Dermis microvascular lymphatic vessel endothelial cell (primary cell): ENCODE results near the gene PABPN1L. TPM values are rescaled to one million over a fixed set of nuclear protein-coding genes. Genes with fewer than 3 reads are reported as not detected.
A peak's percentile ranks its signal among the peaks of the same experiment; 100 is the strongest.
"Not testable (repeated sequence)": the region's sequence is repeated elsewhere in the genome, so short reads cannot be mapped to it uniquely, and the experiment has no call there.

ENCODE experiments used
- DNase-seq, 2 donors: peaks; one replicate each; pipeline versions ENCODE4 v3.0.0 to v3.0.0-alpha.2; 2010; ENCODE audit warnings: low read depth in 2 of 2
- total RNA-seq: library from RNA; depleted of rRNA; stranded (reverse); fragments of >200 nt; gene quantifications from 2 replicates; pipeline ENCODE4 v1.2.1, GENCODE V29; 2014

PABPN1L gene
- total RNA-seq, 1 donor from 2014 or later: not detected

GRCh38 chr16:88831838-88832237, 34.6 kb downstream of the PABPN1L start:
- no peak for DNase-seq

GRCh38 chr16:88830783-88831182, 35.7 kb downstream of the PABPN1L start:
- no peak for DNase-seq

- DNase-seq: no peak
These were observed 36.2 kb downstream of the PABPN1L start for GRCh38 chr16:88830258-88830657.

- DNase-seq: no peak
These were observed 37.7 kb downstream of the PABPN1L start for GRCh38 chr16:88828711-88829110.

GRCh38 chr16:88827727-88828126, 38.7 kb downstream of the PABPN1L start:
- no peak for DNase-seq

GRCh38 chr16:88826070-88826840, 40.2 kb downstream of the PABPN1L start:
- DNase-seq: no peak

GRCh38 chr16:88825146-88825545, 41.3 kb downstream of the PABPN1L start:
- no peak for DNase-seq

DNA sequence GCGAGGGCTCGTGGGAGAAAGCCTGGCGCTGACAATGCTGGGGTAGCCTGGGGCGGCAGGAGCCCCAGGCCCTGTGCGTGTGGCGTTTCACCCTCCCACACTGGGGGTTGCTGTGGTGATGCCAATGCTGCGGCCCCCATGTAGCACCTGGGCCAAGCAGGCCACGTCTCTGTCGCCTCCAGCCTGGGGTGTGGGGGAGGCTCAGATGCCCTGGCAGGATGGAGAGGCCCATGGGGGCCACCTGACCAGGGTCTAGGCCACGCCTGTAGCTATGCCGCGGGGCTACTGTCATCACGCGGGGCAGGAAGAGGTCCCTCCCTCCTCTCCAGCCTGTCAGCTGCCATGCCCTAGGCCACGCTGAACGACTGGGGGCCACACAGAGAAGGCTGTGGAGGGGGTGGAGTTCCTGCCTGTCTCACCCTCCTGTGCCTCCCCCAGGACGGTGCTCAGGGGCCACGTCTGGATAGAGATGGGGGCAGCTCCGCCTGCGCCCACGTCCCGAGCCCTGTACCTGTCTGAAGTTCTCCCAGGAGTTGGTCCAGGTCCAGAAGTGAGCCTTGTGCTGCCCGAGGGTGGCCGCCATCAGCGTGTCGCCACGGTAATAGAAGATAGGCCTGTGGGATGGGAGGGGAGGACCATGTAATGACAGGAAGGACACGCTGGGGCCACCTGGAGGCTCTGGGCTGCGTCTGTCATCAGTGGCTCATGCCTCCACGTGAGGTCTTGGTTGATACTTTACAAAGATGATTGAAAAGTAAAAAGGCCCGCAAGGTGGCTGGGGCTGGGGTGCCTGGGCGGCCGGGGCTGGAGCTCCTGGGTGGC, 42.0 kb downstream of the PABPN1L start:
- DNase-seq: no peak

- DNase-seq: not testable (repeated sequence)
These were observed 42.8 kb downstream of the PABPN1L start for GRCh38 chr16:88823646-88824045.

DNA sequence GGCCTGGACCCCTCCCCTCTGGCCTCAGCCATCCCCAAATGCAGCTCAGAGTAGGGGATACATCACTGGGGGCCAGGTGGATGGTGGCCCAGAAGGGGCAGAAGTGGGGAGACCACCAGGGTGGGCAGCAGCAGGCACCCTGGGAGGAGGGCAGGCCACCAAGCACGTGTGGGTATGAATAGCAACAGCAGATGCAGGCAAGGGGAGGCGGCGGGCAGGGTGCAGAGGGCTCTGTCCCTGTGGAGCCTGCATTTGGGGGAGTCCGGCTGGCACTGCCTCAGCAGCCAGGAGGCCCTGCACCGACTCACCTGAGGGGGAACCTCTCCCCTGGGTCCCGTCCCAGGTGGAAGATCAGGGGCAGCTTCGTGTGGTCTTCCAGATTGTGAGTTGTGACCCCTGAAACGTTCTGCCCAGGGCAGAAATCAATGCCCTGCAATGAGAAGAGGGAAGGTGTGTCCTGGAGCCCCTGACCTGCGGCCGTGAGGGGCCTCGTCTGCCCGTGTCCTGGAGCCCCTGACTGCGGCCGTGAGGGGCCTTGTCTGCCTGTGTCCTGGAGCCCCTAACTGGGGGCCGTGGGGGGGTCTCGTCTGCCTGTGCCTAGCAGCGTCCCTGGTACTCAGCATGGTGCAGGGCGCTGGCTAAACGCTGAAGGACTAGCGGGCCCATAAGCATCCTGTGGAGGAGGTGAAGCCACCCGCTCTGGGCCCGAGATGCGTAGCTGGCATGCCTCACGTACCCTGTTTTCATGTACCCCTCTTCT, 44.0 kb downstream of the PABPN1L start:
- DNase-seq: no peak

DNA sequence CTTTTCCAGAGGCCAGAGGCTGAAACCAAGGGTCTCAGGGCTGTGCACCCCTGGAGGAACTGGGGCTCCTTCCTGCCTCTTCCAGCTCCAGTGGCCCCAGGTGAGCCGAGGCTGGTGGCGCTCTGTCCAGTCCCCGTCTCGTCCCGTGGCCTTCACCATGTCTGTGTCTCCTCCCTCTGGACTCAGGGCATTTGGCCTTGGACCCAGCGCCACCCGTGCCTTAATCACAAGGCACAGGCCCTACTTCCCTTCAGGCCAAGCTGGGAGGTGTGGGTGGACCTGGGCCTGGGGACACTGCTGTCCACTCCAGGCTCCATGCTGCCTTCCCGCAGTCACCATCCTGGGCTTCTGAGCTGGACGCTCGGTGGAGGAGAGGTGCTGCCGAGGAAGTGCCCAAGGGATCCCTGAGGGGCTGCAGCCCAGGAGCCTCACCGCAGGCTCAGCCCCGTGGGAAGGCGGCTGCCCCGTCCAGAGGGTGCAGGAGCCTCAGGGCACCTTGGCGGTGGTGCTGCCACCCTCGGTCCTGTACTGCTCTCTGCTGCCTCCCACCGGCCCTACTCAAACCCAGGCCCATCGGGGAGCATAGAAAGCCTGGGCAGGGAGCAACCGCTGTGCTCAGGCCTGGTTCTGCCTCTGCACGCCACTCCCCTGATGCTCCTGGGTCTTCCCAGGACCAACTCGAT, 45.2 kb downstream of the PABPN1L start:
- no peak for DNase-seq

DNA sequence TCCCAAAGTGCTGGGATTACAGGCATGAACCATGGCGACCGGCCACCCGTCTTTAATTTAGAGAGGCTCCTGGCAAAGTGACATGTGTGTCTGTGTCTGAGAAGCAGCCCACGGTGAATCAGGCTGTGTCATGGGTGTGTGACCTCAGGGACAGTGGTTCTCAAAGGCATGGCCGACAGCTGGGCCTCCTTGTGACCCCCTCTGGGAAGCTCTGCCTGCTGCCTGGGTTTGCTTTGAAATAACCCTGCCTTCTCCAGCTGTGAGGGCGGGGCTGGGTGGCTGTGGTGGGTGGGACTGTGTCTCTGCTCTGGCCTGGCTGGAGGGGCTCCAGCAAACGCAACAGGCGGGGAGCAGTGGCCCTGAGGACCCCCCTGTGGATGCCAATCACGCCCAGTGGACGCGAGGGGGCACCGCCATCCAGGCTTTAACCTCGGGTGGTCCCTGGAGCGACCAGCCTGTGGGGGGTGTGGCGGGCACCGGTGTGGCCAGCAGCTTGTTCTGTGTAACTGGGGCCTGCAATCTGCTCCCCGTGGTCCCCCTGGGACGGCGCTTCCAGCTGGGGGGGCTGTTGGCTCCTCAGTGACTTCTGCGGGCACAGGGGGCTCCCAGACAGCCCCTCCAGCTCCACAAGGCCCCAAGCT, 46.0 kb downstream of the PABPN1L start:
- DNase-seq: no peak

DNA sequence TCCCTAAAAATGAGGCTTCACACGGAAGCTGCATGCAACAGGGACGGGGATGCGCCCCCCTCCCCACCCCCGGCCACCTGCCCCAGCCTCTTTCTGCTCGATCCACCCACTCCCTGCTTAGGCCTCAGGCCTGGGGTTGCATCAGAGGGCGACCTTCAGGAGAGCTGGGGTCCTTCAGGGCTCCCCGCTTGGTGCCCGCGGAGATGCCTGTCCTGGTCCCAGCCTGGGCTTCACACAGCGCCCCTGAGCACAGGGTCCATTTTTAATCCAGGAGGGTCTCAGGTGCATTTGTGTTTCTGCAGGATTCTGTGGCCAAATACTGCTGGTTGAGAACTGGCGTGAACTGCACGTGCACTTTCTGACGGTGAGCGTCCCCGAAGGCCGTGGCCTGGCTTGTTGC, 47.3 kb downstream of the PABPN1L start:
- no peak for DNase-seq

DNA sequence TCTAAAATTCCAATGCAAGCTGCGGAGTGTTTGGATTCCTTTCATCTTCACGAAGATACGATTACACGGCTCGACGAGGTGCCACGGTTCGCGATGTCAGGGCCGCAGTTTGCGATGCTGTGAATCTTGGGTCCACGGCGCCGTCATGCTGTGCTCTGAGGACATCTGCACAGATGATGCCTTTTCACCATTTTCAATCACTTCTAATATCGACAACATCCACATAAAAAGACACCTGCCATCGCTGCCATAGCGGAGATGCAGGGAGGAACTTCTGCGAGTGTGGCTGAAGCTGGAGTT, 47.9 kb downstream of the PABPN1L start:
- no peak for DNase-seq

DNA sequence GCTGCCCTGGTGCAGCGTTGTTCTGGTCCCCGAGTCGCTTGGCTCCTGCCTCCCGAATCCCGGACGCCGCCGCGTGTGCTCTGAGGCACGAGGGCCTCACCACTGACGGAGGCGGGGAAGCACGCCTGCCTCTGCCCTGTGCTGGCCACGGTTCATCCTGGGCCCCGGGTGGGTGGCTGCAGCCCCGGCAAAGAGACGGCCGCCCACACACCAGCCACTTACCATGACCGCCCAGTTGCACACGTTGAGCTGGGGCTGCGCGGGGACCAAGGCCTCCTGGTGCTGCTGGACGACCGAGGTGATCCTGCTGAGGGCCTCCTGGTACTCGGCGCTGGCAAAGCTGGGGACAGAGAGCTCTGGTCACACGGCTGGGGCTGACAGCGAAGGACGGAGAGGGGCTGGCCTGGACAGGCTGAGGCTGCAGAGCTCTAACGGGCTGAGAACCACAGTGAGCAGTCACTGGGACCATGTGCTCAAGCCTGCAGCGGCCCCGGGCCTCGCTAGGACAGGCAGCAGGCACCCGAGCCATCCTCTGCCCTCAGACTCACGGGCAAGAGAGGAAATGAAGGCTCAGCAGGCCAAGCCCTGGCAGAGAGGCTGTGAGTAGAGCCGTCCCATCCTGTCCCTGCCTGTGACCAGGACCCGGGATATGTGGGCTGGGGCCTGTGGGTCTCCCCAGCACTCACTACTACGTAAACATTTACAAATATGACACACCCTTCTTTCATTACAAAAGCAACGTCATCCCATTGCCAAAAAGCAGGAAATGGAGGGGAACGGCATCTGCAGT, 48.5 kb downstream of the PABPN1L start:
- DNase-seq: no peak

GRCh38 chr16:88816736-88817535, 49.5 kb downstream of the PABPN1L start:
- no peak for DNase-seq

DNA sequence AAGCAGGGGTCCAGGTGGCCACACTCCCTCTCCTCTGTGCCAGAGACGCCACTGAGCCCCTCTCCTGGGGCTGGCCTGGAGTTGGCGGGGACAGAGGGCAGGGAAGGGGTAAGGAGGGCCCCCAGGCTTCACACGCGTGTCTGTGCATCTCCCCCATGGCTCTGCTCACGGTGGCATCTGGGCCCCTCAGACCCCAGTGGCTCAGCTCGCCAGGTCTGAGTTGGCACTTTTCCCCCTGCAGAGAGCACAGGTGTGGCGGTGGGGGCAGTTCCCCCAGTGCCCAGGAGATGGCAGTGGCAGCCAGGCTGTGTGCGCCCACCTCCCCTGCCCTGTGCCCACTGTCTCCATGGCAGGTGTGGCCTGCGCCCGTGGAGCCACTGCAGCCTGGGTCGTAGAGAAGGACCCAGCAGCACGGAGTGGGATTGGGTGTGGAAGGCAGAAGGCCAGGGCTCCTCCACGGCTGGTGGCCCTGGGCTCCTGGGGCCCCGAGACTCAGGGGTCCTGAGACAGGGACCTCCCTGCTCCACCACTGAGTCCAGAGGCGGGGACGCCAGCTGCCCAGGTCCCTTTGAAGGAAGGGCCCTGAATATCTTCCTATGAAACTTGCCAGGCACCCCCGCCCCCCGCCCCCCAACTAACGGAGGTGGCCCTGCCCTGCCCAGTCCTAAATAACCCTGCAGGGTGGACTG, 50.4 kb downstream of the PABPN1L start:
- DNase-seq: peak in 1 of 2 donors; percentile 44

- no peak for DNase-seq
These were observed 51.2 kb downstream of the PABPN1L start for GRCh38 chr16:88815227-88815626.

DNA sequence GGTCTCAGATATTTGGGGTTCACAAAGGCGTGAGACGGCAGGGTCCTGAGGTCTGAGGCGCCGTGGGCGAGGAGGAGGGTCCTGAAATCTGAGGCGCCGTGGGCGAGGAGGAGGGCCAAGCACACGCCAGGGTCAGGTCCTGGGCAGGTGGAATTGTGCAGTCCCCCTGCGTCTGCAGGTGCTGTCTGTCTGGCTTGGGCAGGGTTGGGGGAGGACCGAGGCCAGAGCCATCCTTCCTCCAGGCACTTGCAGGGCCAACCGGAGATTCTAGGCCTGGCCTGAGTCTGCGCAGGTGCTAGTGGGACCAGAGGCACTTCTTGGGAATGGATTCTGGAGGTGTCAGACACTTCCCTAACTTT, 52.3 kb downstream of the PABPN1L start:
- no peak for DNase-seq
